Skeletal muscle tissue (tissue), 4 donors: Measurements from ENCODE around the gene NT5E. TPM values are rescaled to one million over a fixed set of nuclear protein-coding genes. Genes with fewer than 3 reads are reported as not detected.

Source experiments
- H3K27ac ChIP-seq: one replicate; pipeline ENCODE4 v1.7.0; 2013; ENCODE audit warnings: mild to moderate bottlenecking, low read depth, low read length, inconsistent platforms
- H3K27me3 ChIP-seq, 3 donors: one replicate each; pipeline ENCODE4 v1.7.0; 2013; ENCODE audit warnings: low read length in 3 of 3; ENCODE audit not compliant: control insufficient read depth in 3 of 3, insufficient read depth in 3 of 3
- H3K36me3 ChIP-seq, 3 donors: one replicate each; pipeline ENCODE4 v1.7.0; 2013; ENCODE audit warnings: low read length in 3 of 3; ENCODE audit not compliant: control insufficient read depth in 3 of 3, insufficient read depth in 3 of 3
- H3K4me1 ChIP-seq, 3 donors: one replicate each; pipeline ENCODE4 v1.7.0; 2013; ENCODE audit warnings: low read length in 3 of 3, mild to moderate bottlenecking in 3 of 3; ENCODE audit not compliant: control insufficient read depth in 3 of 3, insufficient read depth in 3 of 3
- H3K4me3 ChIP-seq, 3 donors: one replicate each; pipeline ENCODE4 v1.7.0; 2013; ENCODE audit warnings: low read length in 3 of 3
- H3K9ac ChIP-seq, 3 donors: one replicate each; pipeline ENCODE4 v1.7.0; 2013; ENCODE audit warnings: low read length in 3 of 3, mild to moderate bottlenecking in 3 of 3, moderate library complexity in 2 of 3, low read depth in 1 of 3
- H3K9me3 ChIP-seq, 3 donors: one replicate each; pipeline ENCODE4 v1.7.0; 2013; ENCODE audit warnings: low read length in 3 of 3; ENCODE audit not compliant: control insufficient read depth in 3 of 3
- total RNA-seq: library from RNA; depleted of rRNA; stranded (reverse); fragments of >200 nt; gene quantifications from one replicate; pipeline ENCODE4 v1.2.3, GENCODE V29; 2014
- donor health status: Osteomylitis.

Gene NT5E
- total RNA-seq, 1 donor from 2014 or later = 32.9 TPM

- no peak overlapping the region for H3K27ac ChIP-seq
- H3K27me3 ChIP-seq = no peaks in the 10 kb centered on the region
- peaks cover 8 to 24% (median 13%) of the 10 kb centered on the region in 3 donors for H3K4me1 ChIP-seq
Measured at GRCh38 chr6:85463621-85464259, 13.9 kb downstream of the NT5E start.

GRCh38 chr6:85464260-85464644 lies 14.4 kb downstream of the NT5E start:
- no peaks in the 10 kb centered on the region for H3K36me3 ChIP-seq
- no peaks in the 10 kb centered on the region for H3K27me3 ChIP-seq
- no peak overlapping the region for H3K9ac ChIP-seq
- peaks cover 6 to 21% (median 13%) of the 10 kb centered on the region in 3 donors for H3K4me1 ChIP-seq
- no peak overlapping the region for H3K27ac ChIP-seq
- no peaks in the 10 kb centered on the region for H3K9me3 ChIP-seq
- no peak overlapping the region for H3K4me3 ChIP-seq

More at GRCh38 chr6:85463621-85464259, 13.9 kb downstream of the NT5E start:
- Histone ChIP-seq H3K9me3 (no peaks in the 10 kb centered on the region), H3K36me3 (no peaks in the 10 kb centered on the region), H3K9ac (no peak overlapping the region), H3K4me3 (no peak overlapping the region)

- H3K36me3 ChIP-seq = no peaks in the 10 kb centered on the region
- no peaks in the 10 kb centered on the region for H3K27me3 ChIP-seq
- H3K9me3 ChIP-seq = no peaks in the 10 kb centered on the region
- no peak overlapping the region for H3K4me3 ChIP-seq
- no peak overlapping the region for H3K9ac ChIP-seq
- no peak overlapping the region for H3K27ac ChIP-seq
- H3K4me1 ChIP-seq = peaks cover 6 to 21% (median 13%) of the 10 kb centered on the region in 3 donors
Measured at GRCh38 chr6:85464722-85465150, 14.9 kb downstream of the NT5E start.

GRCh38 chr6:85465762-85466161 lies 15.9 kb downstream of the NT5E start:
- Histone ChIP-seq H3K4me1 (peaks cover 5 to 18% (median 13%) of the 10 kb centered on the region in 3 donors), H3K9ac (no peak overlapping the region), H3K27ac (no peak overlapping the region), H3K9me3 (no peaks in the 10 kb centered on the region), H3K36me3 (no peaks in the 10 kb centered on the region), H3K27me3 (no peaks in the 10 kb centered on the region), H3K4me3 (no peak overlapping the region)

GRCh38 chr6:85468326-85468725 lies 18.4 kb downstream of the NT5E start:
- H3K9me3 ChIP-seq = no peaks in the 10 kb centered on the region
- no peak overlapping the region for H3K27ac ChIP-seq
- H3K4me1 ChIP-seq = peaks cover 0 to 6% (median 5%) of the 10 kb centered on the region in 3 donors
- no peak overlapping the region for H3K9ac ChIP-seq
- no peaks in the 10 kb centered on the region for H3K27me3 ChIP-seq
- H3K4me3 ChIP-seq = no peak overlapping the region
- no peaks in the 10 kb centered on the region for H3K36me3 ChIP-seq

GRCh38 chr6:85469276-85470022 lies 19.6 kb downstream of the NT5E start:
- Histone ChIP-seq H3K27ac (no peak overlapping the region), H3K27me3 (no peaks in the 10 kb centered on the region), H3K36me3 (no peaks in the 10 kb centered on the region), H3K4me3 (no peak overlapping the region), H3K4me1 (peaks cover 0 to 5% (median 4%) of the 10 kb centered on the region in 3 donors), H3K9ac (no peak overlapping the region), H3K9me3 (no peaks in the 10 kb centered on the region)

- H3K36me3 ChIP-seq = no peaks in the 10 kb centered on the region
- peaks cover 0 to 4% (median 0%) of the 10 kb centered on the region in 3 donors for H3K4me1 ChIP-seq
- no peak overlapping the region for H3K4me3 ChIP-seq
- no peaks in the 10 kb centered on the region for H3K9me3 ChIP-seq
- H3K27ac ChIP-seq = no peak overlapping the region
- H3K27me3 ChIP-seq = no peaks in the 10 kb centered on the region
- no peak overlapping the region for H3K9ac ChIP-seq
Measured at GRCh38 chr6:85470023-85470410, 20.1 kb downstream of the NT5E start.

- no peak overlapping the region for H3K27ac ChIP-seq
- peaks cover 0 to 5% (median 0%) of the 10 kb centered on the region in 3 donors for H3K36me3 ChIP-seq
- no peaks in the 10 kb centered on the region for H3K27me3 ChIP-seq
- no peak overlapping the region for H3K9ac ChIP-seq
- no peaks in the 10 kb centered on the region for H3K9me3 ChIP-seq
- H3K4me1 ChIP-seq = no peaks in the 10 kb centered on the region
- no peak overlapping the region for H3K4me3 ChIP-seq
Measured at GRCh38 chr6:85472744-85473143, 22.9 kb downstream of the NT5E start.

GRCh38 chr6:85473748-85474147 lies 23.9 kb downstream of the NT5E start:
- H3K27ac ChIP-seq = no peak overlapping the region
- peaks cover 0 to 5% (median 0%) of the 10 kb centered on the region in 3 donors for H3K36me3 ChIP-seq
- no peaks in the 10 kb centered on the region for H3K27me3 ChIP-seq
- no peaks in the 10 kb centered on the region for H3K4me1 ChIP-seq
- H3K4me3 ChIP-seq = no peak overlapping the region
- H3K9me3 ChIP-seq = no peaks in the 10 kb centered on the region
- H3K9ac ChIP-seq = no peak overlapping the region

- Histone ChIP-seq H3K9ac (no peak overlapping the region), H3K36me3 (peaks cover 0 to 5% (median 0%) of the 10 kb centered on the region in 3 donors)
Measured at GRCh38 chr6:85476532-85476931, 26.6 kb downstream of the NT5E start.

More at GRCh38 chr6:85476532-85476931, 26.6 kb downstream of the NT5E start:
- Histone ChIP-seq H3K9me3 (no peaks in the 10 kb centered on the region), H3K4me3 (no peak overlapping the region), H3K27me3 (no peaks in the 10 kb centered on the region), H3K4me1 (no peaks in the 10 kb centered on the region), H3K27ac (no peak overlapping the region)
